Prostate gland (tissue), 2 donors: Measurements from ENCODE around the gene SULT1A1.

ENCODE experiments used
- POLR2A ChIP-seq: fragments of 450-650 bp; IDR thresholded peaks from one replicate; pipeline ENCODE4 v1.6.1; 2016; ENCODE audit warnings: antibody characterized with exemption, mild to moderate bottlenecking
- POLR2AphosphoS5 ChIP-seq: sonication (generic); formaldehyde crosslinking; IDR thresholded peaks from one replicate; pipeline ENCODE4 v1.6.1; 2017; ENCODE audit warnings: antibody characterized with exemption
- TF ChIP-seq, protein P1 (sequence below), 4 experiments: fragments of 200-600 bp in 2 of 4; fragments of 450-650 bp in 2 of 4; sonication (generic) in 2 of 4; IDR thresholded peaks; 1 replicate in 3 of 4; 2 replicates in 1 of 4; pipeline ENCODE4 v1.5.1; 2016 to 2019; ENCODE audit warnings: antibody characterized with exemption in 4 of 4, mild to moderate bottlenecking in 2 of 4, moderate library complexity in 2 of 4

DNA sequence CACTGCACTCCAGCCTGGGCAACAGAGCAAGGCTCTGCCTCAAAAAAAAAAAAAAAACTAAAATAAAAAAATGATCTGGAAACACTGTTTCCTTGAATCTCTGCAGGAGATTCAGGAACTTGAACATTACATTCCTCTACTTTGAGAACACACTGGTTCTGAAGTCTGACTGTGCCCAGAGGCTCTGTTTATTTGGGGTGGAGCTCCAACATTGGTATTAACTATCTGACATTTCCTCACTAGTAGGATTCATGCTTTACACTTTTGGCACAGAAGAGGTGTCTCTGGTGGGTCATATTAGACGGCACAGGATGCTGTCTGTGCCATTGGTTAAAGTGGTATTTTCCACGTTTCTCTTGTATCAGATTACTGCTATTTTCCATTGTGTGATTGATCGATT is 23.4 kb downstream of the SULT1A1 start:
- TF ChIP-seq, protein P1, sequence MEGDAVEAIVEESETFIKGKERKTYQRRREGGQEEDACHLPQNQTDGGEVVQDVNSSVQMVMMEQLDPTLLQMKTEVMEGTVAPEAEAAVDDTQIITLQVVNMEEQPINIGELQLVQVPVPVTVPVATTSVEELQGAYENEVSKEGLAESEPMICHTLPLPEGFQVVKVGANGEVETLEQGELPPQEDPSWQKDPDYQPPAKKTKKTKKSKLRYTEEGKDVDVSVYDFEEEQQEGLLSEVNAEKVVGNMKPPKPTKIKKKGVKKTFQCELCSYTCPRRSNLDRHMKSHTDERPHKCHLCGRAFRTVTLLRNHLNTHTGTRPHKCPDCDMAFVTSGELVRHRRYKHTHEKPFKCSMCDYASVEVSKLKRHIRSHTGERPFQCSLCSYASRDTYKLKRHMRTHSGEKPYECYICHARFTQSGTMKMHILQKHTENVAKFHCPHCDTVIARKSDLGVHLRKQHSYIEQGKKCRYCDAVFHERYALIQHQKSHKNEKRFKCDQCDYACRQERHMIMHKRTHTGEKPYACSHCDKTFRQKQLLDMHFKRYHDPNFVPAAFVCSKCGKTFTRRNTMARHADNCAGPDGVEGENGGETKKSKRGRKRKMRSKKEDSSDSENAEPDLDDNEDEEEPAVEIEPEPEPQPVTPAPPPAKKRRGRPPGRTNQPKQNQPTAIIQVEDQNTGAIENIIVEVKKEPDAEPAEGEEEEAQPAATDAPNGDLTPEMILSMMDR (IDR thresholded peaks at IDR 0.05) = no peak
- TF ChIP-seq POLR2A (no peak), POLR2AphosphoS5 (no peak)
